MM.1S (cell line): ENCODE measurements around the gene SZT2.

Experiments used
- DNase-seq: peaks from one replicate; pipeline ENCODE4 v3.0.0-alpha.2; 2015
- H2AFZ ChIP-seq: fragments of 300-600 bp; sonication (generic); 2 replicates; pipeline ENCODE4 v1.6.0; 2016; ENCODE audit warnings: antibody characterized with exemption, low read length
- H3F3A ChIP-seq: fragments of 300-600 bp; sonication (generic); 2 replicates; pipeline ENCODE4 v1.6.1; 2016; ENCODE audit warnings: mild to moderate bottlenecking, antibody characterized with exemption, low read length, moderate library complexity, mixed read lengths; ENCODE audit not compliant: insufficient read depth
- H3K27ac ChIP-seq: fragments of 300-600 bp; sonication (generic); 2 replicates; pipeline ENCODE4 v1.5.1; 2016; ENCODE audit warnings: mild to moderate bottlenecking, low read length
- H3K27me3 ChIP-seq: fragments of 300-600 bp; sonication (generic); replicated peaks from 2 replicates; pipeline ENCODE4 v1.6.0; 2016; ENCODE audit warnings: low read length; ENCODE audit not compliant: insufficient read depth
- H3K36me3 ChIP-seq: fragments of 300-600 bp; sonication (generic); replicated peaks from 2 replicates; pipeline ENCODE4 v1.6.1; 2016; ENCODE audit warnings: mild to moderate bottlenecking, low read length, mixed read lengths; ENCODE audit not compliant: insufficient read depth
- H3K4me1 ChIP-seq: fragments of 300-600 bp; sonication (generic); 2 replicates; pipeline ENCODE4 v1.6.1; 2016; ENCODE audit warnings: low read length, mixed read lengths
- H3K4me2 ChIP-seq: fragments of 300-600 bp; sonication (generic); 2 replicates; pipeline ENCODE4 v1.6.0; 2016; ENCODE audit warnings: low read depth, low read length
- H3K4me3 ChIP-seq: fragments of 300-600 bp; sonication (generic); 2 replicates; pipeline ENCODE4 v1.5.1; 2016; ENCODE audit warnings: low read length, mixed read lengths
- H3K79me2 ChIP-seq: fragments of 300-600 bp; sonication (generic); 2 replicates; pipeline ENCODE4 v1.6.1; 2016; ENCODE audit warnings: mixed run types, low read length, mixed read lengths
- H3K9ac ChIP-seq: fragments of 300-600 bp; sonication (generic); 2 replicates; pipeline ENCODE4 v1.6.1; 2016; ENCODE audit warnings: low read length, mixed read lengths
- H3K9me2 ChIP-seq: fragments of 300-600 bp; sonication (generic); replicated peaks from 2 replicates; pipeline ENCODE4 v1.6.1; 2016; ENCODE audit warnings: mild to moderate bottlenecking, low read length, mixed read lengths; ENCODE audit not compliant: insufficient read depth
- H3K9me3 ChIP-seq: fragments of 300-600 bp; sonication (generic); replicated peaks from 2 replicates; pipeline ENCODE4 v1.6.1; 2016; ENCODE audit warnings: mild to moderate bottlenecking, low read length, mixed read lengths; ENCODE audit not compliant: insufficient read depth
- H4K20me1 ChIP-seq: fragments of 300-600 bp; sonication (generic); 2 replicates; pipeline ENCODE4 v1.6.1; 2016; ENCODE audit warnings: mild to moderate bottlenecking, low read length, moderate library complexity, mixed read lengths; ENCODE audit not compliant: insufficient read depth
- CTCF ChIP-seq: fragments of 300-600 bp; sonication (generic); IDR thresholded peaks from 2 replicates; pipeline ENCODE4 v1.5.1; 2016; ENCODE audit warnings: antibody characterized with exemption, low read length, mixed read lengths
- EZH2 ChIP-seq: fragments of 300-600 bp; sonication (generic); optimal IDR thresholded peaks from 2 replicates; pipeline ENCODE3; 2017; ENCODE audit warnings: low read depth, mild to moderate bottlenecking, antibody characterized with exemption, low read length, mixed read lengths
- EZH2phosphoT487 ChIP-seq: fragments of 300-600 bp; sonication (generic); IDR thresholded peaks from 2 replicates; pipeline ENCODE4 v1.6.1; 2018; ENCODE audit warnings: antibody characterized with exemption, low read length

SZT2 gene

GRCh38 chr1:43446388-43446740 lies 56.7 kb downstream of the SZT2 start:
- Histone ChIP-seq H4K20me1 (no peaks in the 10 kb centered on the region), H3K27ac (no peak overlapping the region), H3K9me2 (no peaks in the 10 kb centered on the region), H3K9ac (no peak overlapping the region), H2AFZ (no peak overlapping the region), H3K4me3 (no peak overlapping the region), H3K4me2 (no peak overlapping the region), H3K36me3 (no peaks in the 10 kb centered on the region), H3K9me3 (no peaks in the 10 kb centered on the region), H3F3A (no peaks in the 10 kb centered on the region), H3K4me1 (no peaks in the 10 kb centered on the region), H3K27me3 (no peaks in the 10 kb centered on the region), H3K79me2 (no peaks in the 10 kb centered on the region)
- TF ChIP-seq EZH2phosphoT487: no peak
- no peak for TF ChIP-seq EZH2
- TF ChIP-seq CTCF: no peak
- DNase-seq: no peak

- Histone ChIP-seq H3K27ac (no peak overlapping the region), H3K9me3 (no peaks in the 10 kb centered on the region), H3K9me2 (no peaks in the 10 kb centered on the region), H3K4me3 (no peak overlapping the region), H3K36me3 (no peaks in the 10 kb centered on the region), H4K20me1 (no peaks in the 10 kb centered on the region), H3K4me2 (no peak overlapping the region), H3K79me2 (no peaks in the 10 kb centered on the region), H3K9ac (no peak overlapping the region), H2AFZ (no peak overlapping the region), H3K27me3 (no peaks in the 10 kb centered on the region), H3K4me1 (no peaks in the 10 kb centered on the region), H3F3A (no peaks in the 10 kb centered on the region)
- TF ChIP-seq CTCF (no peak), EZH2 (no peak), EZH2phosphoT487 (no peak)
- no peak for DNase-seq
These were observed 57.5 kb downstream of the SZT2 start for GRCh38 chr1:43446881-43447835.

GRCh38 chr1:43447891-43448708 lies 58.4 kb downstream of the SZT2 start:
- no peak overlapping the region for H2AFZ ChIP-seq
- H3K9me2 ChIP-seq: no peaks in the 10 kb centered on the region
- H3K36me3 ChIP-seq: no peaks in the 10 kb centered on the region
- H3K79me2 ChIP-seq: no peaks in the 10 kb centered on the region
- H3K9ac ChIP-seq: no peak overlapping the region
- H3K9me3 ChIP-seq: no peaks in the 10 kb centered on the region
- no peak overlapping the region for H3K4me2 ChIP-seq
- H4K20me1 ChIP-seq: no peaks in the 10 kb centered on the region
- H3K27me3 ChIP-seq: no peaks in the 10 kb centered on the region
- H3F3A ChIP-seq: peaks cover 5% of the 10 kb centered on the region; the same call in 1 of the 2 replicates
- H3K27ac ChIP-seq: no peak overlapping the region
- DNase-seq: no peak
- H3K4me1 ChIP-seq: 0 out of 2 replicates have a peak, but pooled peaks cover 5% of the 10 kb centered on the region
- no peak for TF ChIP-seq EZH2phosphoT487
- TF ChIP-seq CTCF: no peak
- TF ChIP-seq EZH2: no peak
- H3K4me3 ChIP-seq: no peak overlapping the region
